Thoracic aorta endothelial cell (primary cell): Measurements from ENCODE around the gene RFC4. TPM values are rescaled to one million over a fixed set of nuclear protein-coding genes. Genes with fewer than 3 reads are reported as not detected.

Experiments
- small RNA-seq: library from RNA; depleted of rRNA; stranded (forward); fragments of <200 nt; gene quantifications from one replicate; pipeline ENCODE3, GENCODE V24; 2012
- total RNA-seq: library from RNA; depleted of rRNA; stranded (reverse); fragments of >200 nt; gene quantifications from 2 replicates; pipeline ENCODE4 v1.2.3, GENCODE V29; 2012

RFC4 gene
- total RNA-seq, result 38.7 and 49.8 TPM in 2 replicates

GRCh38 chr3:186806089-186807055 is at the start of gene RFC4:
Gene RFC4 (minus strand): TSS chr3:186806482. CDS start chr3:186804713, 1,769 bp downstream.

GRCh38 chr3:186842426-186843038 is 36.2 kb upstream of the RFC4 start, which contains the start of gene ADIPOQ:
Gene ADIPOQ (plus strand): TSS chr3:186842710. CDS start chr3:186853059, 10,349 bp downstream.

GRCh38 chr3:186783058-186783730 is 23.1 kb downstream of the RFC4 start, which contains the start of gene EIF4A2:
Gene EIF4A2 (plus strand): TSS chr3:186783577. CDS start chr3:186783611, 34 bp downstream.

Small RNA genes lying within 50 kb of the gene (small RNA-seq; reads per million reads assigned to genes)
- gene RF00092, result not detected
- gene RNU6-1105P, result not detected
- gene SNORA4, result not detected
- not detected for gene SNORA63
- not detected for gene SNORA81
- gene SNORD2, result not detected

Other genes with a start within 250 kb of the RFC4 start
- 18.8 and 24.1 TPM in 2 replicates for gene TBCCD1, start 239.1 kb downstream of the RFC4 start, total RNA-seq
- 78.8 and 82.3 TPM in 2 replicates for gene DNAJB11, start 235.8 kb downstream of the RFC4 start, total RNA-seq
- not detected in 2 replicates for gene AHSG, start 193.4 kb downstream of the RFC4 start, total RNA-seq
- gene FETUB, start 166.1 kb downstream of the RFC4 start, total RNA-seq, result not detected in 2 replicates
- not detected in 2 replicates for gene HRG, start 140.5 kb downstream of the RFC4 start, total RNA-seq
- gene KNG1, start 89.1 kb downstream of the RFC4 start, total RNA-seq, result not detected in 2 replicates
- 655 and 667 TPM in 2 replicates for gene EIF4A2, start 22.9 kb downstream of the RFC4 start, total RNA-seq
- gene ADIPOQ, start 36.2 kb upstream of the RFC4 start, total RNA-seq, result not detected in 2 replicates
- gene ST6GAL1, start 124.0 kb upstream of the RFC4 start, total RNA-seq, result 79.0 and 107 TPM in 2 replicates